A549 (cell line): ENCODE data around the gene BNIP3. TPM values are rescaled to one million over a fixed set of nuclear protein-coding genes. Genes with fewer than 3 reads are reported as not detected.

ENCODE experiments used
- ATAC-seq, 2 experiments: fragments of 200-7000 bp in 1 of 2; fragments of >200 bp in 1 of 2; cut with Nextera tagmentation in 1 of 2; cut with Tn5 transposase in 1 of 2; 3 replicates each; pipeline versions ENCODE4 v1.8.0 to v1.9.1; 2018 to 2020; ENCODE audit warnings: mild to moderate bottlenecking in 1 of 2, moderate library complexity in 1 of 2
- CTCF ChIA-PET: fragments of 300-600 bp; sonication (Branson Sonifier 250); formaldehyde crosslinking; extraction: SDS; loops from one replicate; lab custom pipeline; 2021; ENCODE audit warnings: antibody characterized with exemption, inconsistent platforms; lab: Yijun Ruan, JAX
- POLR2A ChIA-PET: fragments of 350-600 bp; formaldehyde crosslinking; extraction: SDS; loops from one replicate; lab custom pipeline; 2021; ENCODE audit warnings: antibody characterized with exemption, inconsistent platforms; lab: Yijun Ruan, JAX
- DNase-seq, 2 experiments: peaks; one replicate each; pipeline versions ENCODE4 v3.0.0 to v3.0.0-alpha.2; 2011 to 2016; ENCODE audit warnings: low read depth in 1 of 2, low spot score in 1 of 2
- FAIRE-seq: peaks from 2 replicates; lab custom pipeline; 2011; peaks lifted over from hg19 to GRCh38; lab: Jason Lieb, UNC
- H3K27ac ChIP-seq, 2 experiments: fragments of >200 bp; sonication (Bioruptor Twin); formaldehyde crosslinking; 3 replicates each; pipeline ENCODE4 v1.5.1; 2016 to 2017
- H3K4me1 ChIP-seq: fragments of >200 bp; sonication (Bioruptor Twin); formaldehyde crosslinking; 3 replicates; pipeline ENCODE4 v1.6.1; 2016
- H3K4me2 ChIP-seq: fragments of >200 bp; sonication (Bioruptor Twin); formaldehyde crosslinking; 3 replicates; pipeline ENCODE4 v1.6.1; 2016
- H3K4me3 ChIP-seq: fragments of >200 bp; sonication (Bioruptor Twin); formaldehyde crosslinking; 3 replicates; pipeline ENCODE4 v1.5.1; 2016
- H3K9me3 ChIP-seq: fragments of >200 bp; sonication (Bioruptor Twin); formaldehyde crosslinking; 3 replicates; pipeline ENCODE4 v1.6.1; 2016
- ATOH8 ChIP-seq: fragments of 250-450 bp; sonication (Bioruptor Pico); IDR thresholded peaks from 2 replicates; pipeline ENCODE4 v1.5.0; 2020; ENCODE audit warnings: low read depth, mild to moderate bottlenecking, moderate library complexity
- BCL3 ChIP-seq: fragments of >200 bp; sonication (Bioruptor Twin); formaldehyde crosslinking; IDR thresholded peaks from 3 replicates; pipeline ENCODE4 v1.6.1; 2016
- BHLHE40 ChIP-seq: IDR thresholded peaks from 2 replicates; pipeline ENCODE4 v1.6.1; 2012; ENCODE audit warnings: low read depth, low read length, inconsistent platforms
- CBX8 ChIP-seq: fragments of 200-600 bp; sonication (generic); IDR thresholded peaks from 2 replicates; pipeline ENCODE4 v1.6.1; 2016
- CTCF ChIP-seq: fragments of >200 bp; sonication (Bioruptor Twin); formaldehyde crosslinking; IDR thresholded peaks from 3 replicates; pipeline ENCODE4 v1.5.1; 2016
- ESRRA ChIP-seq: fragments of 150-350 bp; IDR thresholded peaks from 2 replicates; pipeline ENCODE4 v1.6.1; 2014; ENCODE audit warnings: mild to moderate bottlenecking, low read length, borderline replicate concordance
- FOXS1 ChIP-seq: fragments of 250-450 bp; sonication (Bioruptor Pico); IDR thresholded peaks from 2 replicates; pipeline ENCODE4 v1.5.0; 2020; ENCODE audit warnings: mild to moderate bottlenecking, moderate library complexity
- HOXA7 ChIP-seq: fragments of 250-450 bp; sonication (Bioruptor Pico); IDR thresholded peaks from 2 replicates; pipeline ENCODE4 v1.5.0; 2020; ENCODE audit warnings: mild to moderate bottlenecking, moderate library complexity
- HOXB13 ChIP-seq: fragments of 250-450 bp; sonication (Bioruptor Pico); IDR thresholded peaks from 2 replicates; pipeline ENCODE4 v1.5.0; 2020; ENCODE audit warnings: low read depth, mild to moderate bottlenecking, moderate library complexity
- JUN ChIP-seq, 2 experiments: fragments of >200 bp; sonication (Bioruptor Twin); formaldehyde crosslinking; IDR thresholded peaks; 2 replicates in 1 of 2; 3 replicates in 1 of 2; pipeline ENCODE4 v1.6.1; 2016 to 2017
- KDM5A ChIP-seq: fragments of 200-600 bp; sonication (generic); IDR thresholded peaks from 2 replicates; pipeline ENCODE4 v1.6.1; 2016; ENCODE audit warnings: antibody characterized with exemption, mild to moderate bottlenecking
- MAZ ChIP-seq: fragments of 150-350 bp; IDR thresholded peaks from 2 replicates; pipeline ENCODE4 v1.6.1; 2014; ENCODE audit warnings: antibody characterized with exemption, low read depth, low read length, borderline replicate concordance
- MYC ChIP-seq: IDR thresholded peaks from 2 replicates; pipeline ENCODE4 v1.6.1; 2012; ENCODE audit warnings: mild to moderate bottlenecking, inconsistent platforms, low read length, improper control_type of control experiment, borderline replicate concordance
- PHF8 ChIP-seq: fragments of 200-600 bp; sonication (generic); IDR thresholded peaks from 2 replicates; pipeline ENCODE4 v1.6.1; 2016; ENCODE audit warnings: low read depth, mild to moderate bottlenecking, antibody characterized with exemption, moderate library complexity, borderline replicate concordance
- POLR2A ChIP-seq: IDR thresholded peaks from 2 replicates; pipeline ENCODE4 v1.6.1; 2012; ENCODE audit warnings: mild to moderate bottlenecking, low read length
- POLR2AphosphoS2 ChIP-seq: conservative IDR thresholded peaks from 2 replicates; pipeline ENCODE4 v1.6.1; 2012; ENCODE audit warnings: low read length, improper control_type of control experiment, inconsistent platforms
- RNF2 ChIP-seq: fragments of 200-600 bp; sonication (generic); IDR thresholded peaks from 2 replicates; pipeline ENCODE4 v1.6.1; 2016; ENCODE audit warnings: low read depth, mild to moderate bottlenecking, antibody characterized with exemption, moderate library complexity, borderline replicate concordance
- SMC3 ChIP-seq: fragments of >200 bp; sonication (Bioruptor Twin); formaldehyde crosslinking; IDR thresholded peaks from 3 replicates; pipeline ENCODE4 v1.6.1; 2018; ENCODE audit warnings: inconsistent platforms
- SREBF2 ChIP-seq: fragments of 450-650 bp; IDR thresholded peaks from 2 replicates; pipeline ENCODE4 v1.6.1; 2014; ENCODE audit warnings: mild to moderate bottlenecking, moderate library complexity
- ZC3H11A ChIP-seq: fragments of 450-650 bp; IDR thresholded peaks from 2 replicates; pipeline ENCODE4 v1.6.1; 2014; ENCODE audit warnings: antibody characterized with exemption, mild to moderate bottlenecking
- ZSCAN20 ChIP-seq: fragments of 250-450 bp; sonication (Bioruptor Pico); IDR thresholded peaks from 2 replicates; pipeline ENCODE4 v1.8.0; 2022; ENCODE audit warnings: mild to moderate bottlenecking, moderate library complexity
- WGBS: methylation state at CpG from one replicate; pipeline ENCODE4 v1.1.6; 2017; ENCODE audit errors: missing lambda C conversion rate; 5-methylcytosine and 5-hydroxymethylcytosine counted together
- polyA plus RNA-seq, 4 experiments: library from polyadenylated mRNA; depleted of rRNA in 3 of 4; stranded (reverse); fragments of >200 nt; fragmentation: RNase III in 1 of 4; extraction: RNeasy Plus Mini Kit Qiagen cat#74134 plus additional on column Dnase treatment in 1 of 4; gene quantifications; 2 replicates in 3 of 4; 3 replicates in 1 of 4; pipeline ENCODE4 v1.2.3, GENCODE V29; 2011 to 2017
- TF ChIP-seq, protein P1 (sequence below): fragments of 450-650 bp; IDR thresholded peaks from 2 replicates; pipeline ENCODE4 v1.6.1; 2014; ENCODE audit warnings: antibody characterized with exemption
- TF ChIP-seq, protein P2 (sequence below): fragments of >200 bp; sonication (Bioruptor Twin); formaldehyde crosslinking; IDR thresholded peaks from 2 replicates; pipeline ENCODE4 v1.6.1; 2016

Gene BNIP3
- polyA plus RNA-seq, 2 of the 4 experiments (the other 2 are of a cell fraction) = 46.9 to 51.2 TPM

DNA sequence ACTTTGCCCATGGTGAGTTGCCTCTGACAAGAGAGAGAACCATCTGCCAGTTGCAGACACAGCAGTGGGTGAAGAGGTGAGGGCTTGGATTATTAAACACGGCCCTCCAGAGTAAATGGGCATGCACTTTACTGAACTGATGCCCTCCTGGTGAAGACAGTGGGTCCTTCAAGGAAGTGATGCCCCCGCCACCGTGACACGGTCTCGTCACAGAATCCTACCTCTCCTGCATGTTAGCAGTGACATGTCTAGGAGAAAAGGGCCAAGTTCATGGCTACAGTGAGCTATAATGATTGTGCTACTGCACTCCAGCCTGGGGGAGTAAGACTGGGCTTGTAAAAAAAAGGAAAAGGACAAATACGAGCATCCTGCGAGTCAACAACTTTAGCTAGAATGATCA, 2.4 kb downstream of the BNIP3 start:
- Histone ChIP-seq H3K4me3 (no peak overlapping the region), H3K9me3 (no peaks in the 10 kb centered on the region), H3K4me1 (peaks cover 28% of the 10 kb centered on the region), H3K27ac (no peak overlapping the region), H3K4me2 (no peak overlapping the region)
- ATAC-seq (no peak), FAIRE-seq (no peak), DNase-seq (no peak)
- WGBS = 91% methylated on average over 7 of the region's 7 CpGs
- POLR2A ChIA-PET = interaction anchor here (0.7 kb wide), 1 partner anchor 14 kb away, joined by 4 read pairs; no protein-coding TSS in a partner anchor
- TF ChIP-seq MYC (no peak), BCL3 (no peak), JUN (IDR thresholded peaks at IDR 0.05) (no peak), BHLHE40 (no peak), HOXA7 (no peak), SMC3 (no peak), POLR2AphosphoS2 (no peak)
- TF ChIP-seq, protein P1, sequence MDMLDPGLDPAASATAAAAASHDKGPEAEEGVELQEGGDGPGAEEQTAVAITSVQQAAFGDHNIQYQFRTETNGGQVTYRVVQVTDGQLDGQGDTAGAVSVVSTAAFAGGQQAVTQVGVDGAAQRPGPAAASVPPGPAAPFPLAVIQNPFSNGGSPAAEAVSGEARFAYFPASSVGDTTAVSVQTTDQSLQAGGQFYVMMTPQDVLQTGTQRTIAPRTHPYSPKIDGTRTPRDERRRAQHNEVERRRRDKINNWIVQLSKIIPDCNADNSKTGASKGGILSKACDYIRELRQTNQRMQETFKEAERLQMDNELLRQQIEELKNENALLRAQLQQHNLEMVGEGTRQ = no peak
- CTCF ChIA-PET = interaction anchor here (3.5 kb wide), 1 partner anchor 44 kb away, joined by 22 read pairs; no protein-coding TSS in a partner anchor

DNA sequence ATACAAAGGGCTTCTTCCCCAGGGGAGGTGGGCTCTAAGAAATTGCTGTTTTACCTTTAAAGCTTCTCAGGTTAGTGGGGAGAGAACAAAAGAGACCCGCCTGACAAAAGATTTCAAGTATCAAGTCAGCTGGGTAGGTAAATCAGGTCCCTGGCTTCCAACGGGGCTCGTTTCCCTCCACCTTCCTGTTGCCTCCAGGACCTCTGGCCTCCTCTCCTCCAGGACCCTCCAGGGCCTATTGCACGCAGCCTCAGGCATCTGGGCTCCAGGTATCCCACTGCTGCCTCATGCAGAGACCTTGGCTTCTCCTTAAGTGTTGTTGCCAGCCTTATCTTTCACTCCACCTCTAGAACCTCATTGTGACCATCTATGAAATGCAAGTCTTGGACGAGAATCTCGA, 2.9 kb downstream of the BNIP3 start:
- POLR2A ChIA-PET = interaction anchor here (0.7 kb wide), 1 partner anchor 14 kb away, joined by 4 read pairs; no protein-coding TSS in a partner anchor
- no peak overlapping the region for H3K27ac ChIP-seq
- no peak for DNase-seq
- H3K4me2 ChIP-seq = no peak overlapping the region
- CTCF ChIA-PET = no interaction called here
- ATAC-seq = no peak
- 95% methylated on average over 6 of the region's 6 CpGs for WGBS
- no peak overlapping the region for H3K4me3 ChIP-seq
- FAIRE-seq = no peak
- H3K9me3 ChIP-seq = no peaks in the 10 kb centered on the region
- TF ChIP-seq CBX8 (no peak), ATOH8 (CRISPR knock-in tag) (no peak), SREBF2 (no peak), MAZ (no peak)
- peaks cover 28% of the 10 kb centered on the region for H3K4me1 ChIP-seq

DNA sequence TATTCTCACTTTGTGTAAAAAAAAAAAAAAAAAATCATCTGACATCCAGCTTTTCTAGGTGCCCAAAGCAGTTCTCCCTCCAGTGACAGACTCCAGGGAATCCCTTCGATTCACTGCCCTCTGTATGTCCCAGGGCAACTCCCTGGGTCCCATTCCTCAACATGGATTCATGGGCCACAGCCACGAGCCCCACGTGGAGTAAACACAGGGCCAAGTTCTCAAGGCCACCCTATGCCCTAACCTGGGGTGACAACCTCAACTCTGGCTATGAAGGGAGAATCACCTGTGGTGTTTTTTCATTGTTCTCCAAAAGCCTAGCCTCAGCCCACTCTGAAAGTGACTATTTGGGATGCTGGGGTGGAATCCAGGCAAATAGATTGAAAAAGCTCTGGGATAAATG, 3.4 kb downstream of the BNIP3 start:
- ATAC-seq (no peak), FAIRE-seq (no peak), DNase-seq (no peak)
- CTCF ChIA-PET = no interaction called here
- Histone ChIP-seq H3K27ac (no peak overlapping the region), H3K9me3 (no peaks in the 10 kb centered on the region), H3K4me3 (no peak overlapping the region), H3K4me2 (no peak overlapping the region), H3K4me1 (peaks cover 23% of the 10 kb centered on the region)
- POLR2A ChIA-PET = no interaction called here
- 63% methylated on average over 3 of the region's 3 CpGs for WGBS
- TF ChIP-seq POLR2A = no peak
- no peak for TF ChIP-seq POLR2AphosphoS2
- TF ChIP-seq, protein P2, sequence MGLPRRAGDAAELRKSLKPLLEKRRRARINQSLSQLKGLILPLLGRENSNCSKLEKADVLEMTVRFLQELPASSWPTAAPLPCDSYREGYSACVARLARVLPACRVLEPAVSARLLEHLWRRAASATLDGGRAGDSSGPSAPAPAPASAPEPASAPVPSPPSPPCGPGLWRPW = no peak
- no peak for TF ChIP-seq ESRRA
- TF ChIP-seq KDM5A = no peak
- no peak for TF ChIP-seq PHF8
- no peak for TF ChIP-seq ZC3H11A
- no peak for TF ChIP-seq FOXS1 (CRISPR knock-in tag)
- no peak for TF ChIP-seq MYC
- no peak for TF ChIP-seq HOXB13
- TF ChIP-seq BCL3 = no peak
- no peak for TF ChIP-seq SMC3
- no peak for TF ChIP-seq CTCF
- TF ChIP-seq, protein P1 = no peak
- no peak for TF ChIP-seq ZSCAN20 (CRISPR knock-in tag)
- TF ChIP-seq HOXA7 = no peak
- no peak for TF ChIP-seq RNF2
